ENCODE measurements around the gene LCOR.
"Not testable (repeated sequence)": the region's sequence is repeated elsewhere in the genome, so short reads cannot be mapped to it uniquely, and the experiment has no call there.

LCOR gene

GRCh38 chr10:96943161-96943560, 111.1 kb downstream of the LCOR start:
- not testable (repeated sequence) for H3K9me3 ChIP-seq (ENCODE audit: low read length); H3K4me1 ChIP-seq (ENCODE audit: insufficient read depth, low read length); H2AFZ ChIP-seq (ENCODE audit: low read depth, low read length); H3K36me3 ChIP-seq (ENCODE audit: insufficient read depth, low read length); H3K27me3 ChIP-seq (ENCODE audit: insufficient read depth, low read length); H3K4me3 ChIP-seq (ENCODE audit: low read length)

- Histone ChIP-seq H3K9me3 (ENCODE audit: low read length) (no peaks in the 10 kb centered on the region), H3K36me3 (ENCODE audit: insufficient read depth, low read length) (peaks cover 25% of the 10 kb centered on the region), H2AFZ (ENCODE audit: low read depth, low read length) (no peak overlapping the region), H3K27me3 (ENCODE audit: insufficient read depth, low read length) (no peaks in the 10 kb centered on the region), H3K4me3 (ENCODE audit: low read length) (no peak overlapping the region), H3K4me1 (ENCODE audit: insufficient read depth, low read length) (no peaks in the 10 kb centered on the region)
These were observed 114.9 kb downstream of the LCOR start for GRCh38 chr10:96947036-96947435.

DNA sequence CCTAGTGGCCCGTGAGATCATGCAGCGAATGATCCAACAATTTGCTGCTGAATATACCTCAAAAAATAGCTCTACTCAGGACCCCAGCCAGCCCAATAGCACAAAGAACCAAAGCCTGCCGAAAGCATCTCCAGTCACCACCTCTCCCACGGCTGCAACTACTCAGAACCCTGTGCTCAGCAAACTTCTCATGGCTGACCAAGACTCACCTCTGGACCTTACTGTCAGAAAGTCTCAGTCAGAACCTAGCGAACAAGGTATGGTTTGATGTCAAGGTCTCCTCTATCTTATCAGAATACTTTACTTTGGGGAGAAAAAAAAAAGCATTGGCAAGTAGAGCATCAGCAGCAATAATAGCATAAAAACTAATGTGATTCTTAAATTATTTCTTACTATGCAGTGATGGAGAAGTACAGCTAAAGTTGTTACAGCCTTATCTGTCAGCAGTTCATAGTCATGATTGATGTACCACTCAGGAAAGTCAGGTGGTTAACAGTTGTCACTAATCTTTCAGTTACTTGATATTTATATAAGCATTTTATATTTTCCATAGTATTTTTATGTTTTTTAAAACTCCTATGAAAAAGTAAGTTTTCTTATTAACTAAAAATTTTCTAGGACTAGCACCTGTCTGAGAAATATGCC, 117.1 kb downstream of the LCOR start:
- H2AFZ ChIP-seq (ENCODE audit: low read depth, low read length) = no peak overlapping the region
- no peaks in the 10 kb centered on the region for H3K9me3 ChIP-seq (ENCODE audit: low read length)
- no peak overlapping the region for H3K4me3 ChIP-seq (ENCODE audit: low read length)
- no peaks in the 10 kb centered on the region for H3K4me1 ChIP-seq (ENCODE audit: insufficient read depth, low read length)
- peaks cover 42% of the 10 kb centered on the region for H3K36me3 ChIP-seq (ENCODE audit: insufficient read depth, low read length)
- no peaks in the 10 kb centered on the region for H3K27me3 ChIP-seq (ENCODE audit: insufficient read depth, low read length)

DNA sequence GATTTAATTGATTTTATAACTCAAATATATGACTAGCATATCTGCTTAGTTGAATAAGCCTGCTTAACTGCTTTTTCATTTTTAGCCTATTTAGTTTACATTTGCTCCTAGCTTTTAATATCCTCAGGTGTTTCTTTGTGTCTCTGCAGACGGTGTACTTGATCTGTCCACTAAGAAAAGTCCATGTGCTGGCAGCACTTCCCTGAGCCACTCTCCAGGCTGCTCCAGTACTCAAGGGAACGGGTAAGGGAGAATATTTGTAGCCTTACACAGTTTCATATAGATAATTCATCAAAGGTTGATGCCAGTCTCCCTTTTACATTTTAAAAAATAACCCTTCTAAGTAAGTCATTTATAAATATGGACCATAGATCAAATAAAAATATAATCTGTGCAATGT, 119.9 kb downstream of the LCOR start:
- H3K36me3 ChIP-seq (ENCODE audit: insufficient read depth, low read length) = peaks cover 64% of the 10 kb centered on the region
- no peak overlapping the region for H3K4me3 ChIP-seq (ENCODE audit: low read length)
- H3K9me3 ChIP-seq (ENCODE audit: low read length) = no peaks in the 10 kb centered on the region
- no peak overlapping the region for H2AFZ ChIP-seq (ENCODE audit: low read depth, low read length)
- no peaks in the 10 kb centered on the region for H3K4me1 ChIP-seq (ENCODE audit: insufficient read depth, low read length)
- no peaks in the 10 kb centered on the region for H3K27me3 ChIP-seq (ENCODE audit: insufficient read depth, low read length)

DNA sequence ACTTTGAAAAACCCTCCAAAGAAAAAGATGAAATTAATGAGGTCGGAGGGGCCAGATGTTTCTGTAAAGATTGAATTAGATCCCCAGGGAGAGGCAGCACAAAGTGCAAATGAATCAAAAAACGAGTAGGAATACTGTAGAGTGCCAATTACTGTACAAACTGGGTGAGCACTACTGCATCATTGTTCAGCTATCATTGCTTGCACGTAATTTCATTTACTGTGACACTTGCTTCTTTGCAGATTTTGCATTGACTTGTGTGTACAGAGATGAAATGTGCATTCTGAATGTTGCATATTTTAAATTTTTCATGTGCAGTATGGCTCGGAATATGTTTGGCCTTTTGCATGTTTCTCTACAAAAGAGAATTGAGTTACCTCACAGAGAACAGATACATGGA, 123.7 kb downstream of the LCOR start:
- Histone ChIP-seq H2AFZ (ENCODE audit: low read depth, low read length) (no peak overlapping the region), H3K9me3 (ENCODE audit: low read length) (no peaks in the 10 kb centered on the region), H3K36me3 (ENCODE audit: insufficient read depth, low read length) (peaks cover 66% of the 10 kb centered on the region), H3K27me3 (ENCODE audit: insufficient read depth, low read length) (no peaks in the 10 kb centered on the region), H3K4me1 (ENCODE audit: insufficient read depth, low read length) (no peaks in the 10 kb centered on the region), H3K4me3 (ENCODE audit: low read length) (no peak overlapping the region)

DNA sequence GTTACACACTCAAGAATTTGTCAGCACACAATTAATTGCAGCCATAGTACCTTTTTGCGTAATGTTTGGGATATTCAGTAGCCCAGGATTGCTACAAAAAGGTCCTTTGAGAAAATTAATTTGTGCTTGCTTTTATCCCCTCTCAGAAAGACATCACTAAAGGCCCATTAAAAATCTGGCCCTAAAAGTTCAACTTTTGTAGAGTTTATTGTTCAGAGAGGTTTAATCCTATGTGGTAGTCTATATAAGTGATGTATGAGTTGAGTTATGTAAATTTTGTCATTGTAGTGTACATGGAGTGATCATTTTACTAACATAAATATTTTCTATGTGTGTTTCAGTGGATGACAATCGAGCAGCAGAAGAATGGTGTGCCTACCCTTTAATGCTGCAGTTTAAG, 126.0 kb downstream of the LCOR start:
- H3K4me1 ChIP-seq (ENCODE audit: insufficient read depth, low read length) = no peaks in the 10 kb centered on the region
- H3K4me3 ChIP-seq (ENCODE audit: low read length) = no peak overlapping the region
- no peaks in the 10 kb centered on the region for H3K27me3 ChIP-seq (ENCODE audit: insufficient read depth, low read length)
- no peak overlapping the region for H2AFZ ChIP-seq (ENCODE audit: low read depth, low read length)
- H3K36me3 ChIP-seq (ENCODE audit: insufficient read depth, low read length) = peaks cover 51% of the 10 kb centered on the region
- H3K9me3 ChIP-seq (ENCODE audit: low read length) = no peaks in the 10 kb centered on the region

DNA sequence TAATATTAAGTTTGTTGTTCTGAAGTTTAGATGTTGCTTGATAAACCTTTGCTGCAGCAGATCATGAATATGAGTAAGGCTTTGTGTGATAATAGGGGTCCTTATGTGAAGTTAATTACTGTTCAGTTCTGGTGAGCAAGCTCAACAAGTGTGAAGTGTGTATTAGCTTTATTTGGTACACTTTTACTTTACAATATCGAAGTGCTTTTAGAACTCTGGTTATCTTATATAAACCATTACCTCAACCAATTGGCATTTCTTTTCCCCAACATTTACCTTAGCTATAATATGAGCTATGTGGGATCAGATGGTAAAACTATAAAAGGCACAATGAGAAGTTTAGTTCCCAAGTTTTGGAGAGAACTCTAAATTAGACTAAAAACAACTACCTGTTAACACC, 127.6 kb downstream of the LCOR start:
- Histone ChIP-seq H3K9me3 (ENCODE audit: low read length) (no peaks in the 10 kb centered on the region), H3K36me3 (ENCODE audit: insufficient read depth, low read length) (peaks cover 40% of the 10 kb centered on the region), H3K4me1 (ENCODE audit: insufficient read depth, low read length) (no peaks in the 10 kb centered on the region)

DNA sequence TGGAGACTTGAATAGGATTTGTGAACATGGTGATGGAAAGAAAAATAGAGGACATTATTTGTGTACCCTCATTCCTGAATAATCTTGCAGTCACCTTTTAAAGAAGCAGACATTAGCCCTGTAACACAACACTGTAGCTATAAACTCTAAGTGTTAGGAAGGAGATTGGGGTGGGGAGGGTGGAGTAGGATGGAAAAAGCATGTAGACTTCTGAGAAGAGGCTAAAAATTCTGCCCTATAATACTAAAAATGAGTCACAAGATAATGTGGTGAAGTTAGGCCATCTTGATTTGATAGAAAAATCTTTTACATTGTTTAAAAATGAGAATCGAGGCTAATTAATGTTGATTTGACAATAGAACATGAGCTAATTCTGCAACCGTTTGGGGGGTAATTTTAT, 128.8 kb downstream of the LCOR start:
- Histone ChIP-seq H3K27me3 (ENCODE audit: insufficient read depth, low read length) (no peaks in the 10 kb centered on the region), H2AFZ (ENCODE audit: low read depth, low read length) (no peak overlapping the region), H3K36me3 (ENCODE audit: insufficient read depth, low read length) (peaks cover 28% of the 10 kb centered on the region), H3K4me3 (ENCODE audit: low read length) (no peak overlapping the region), H3K9me3 (ENCODE audit: low read length) (no peaks in the 10 kb centered on the region), H3K4me1 (ENCODE audit: insufficient read depth, low read length) (no peaks in the 10 kb centered on the region)

More for the DNA sequence above, 127.6 kb downstream of the LCOR start:
- no peak overlapping the region for H3K4me3 ChIP-seq (ENCODE audit: low read length)
- no peaks in the 10 kb centered on the region for H3K27me3 ChIP-seq (ENCODE audit: insufficient read depth, low read length)
- no peak overlapping the region for H2AFZ ChIP-seq (ENCODE audit: low read depth, low read length)

- H3K27me3 ChIP-seq (ENCODE audit: insufficient read depth, low read length) = no peaks in the 10 kb centered on the region
- H3K36me3 ChIP-seq (ENCODE audit: insufficient read depth, low read length) = peaks cover 8% of the 10 kb centered on the region
- H3K4me1 ChIP-seq (ENCODE audit: insufficient read depth, low read length) = no peaks in the 10 kb centered on the region
- H3K4me3 ChIP-seq (ENCODE audit: low read length) = no peak overlapping the region
- no peaks in the 10 kb centered on the region for H3K9me3 ChIP-seq (ENCODE audit: low read length)
- no peak overlapping the region for H2AFZ ChIP-seq (ENCODE audit: low read depth, low read length)
These were observed 132.0 kb downstream of the LCOR start for GRCh38 chr10:96964131-96964530.

GRCh38 chr10:96967847-96968246, 135.7 kb downstream of the LCOR start:
- H3K4me3 ChIP-seq (ENCODE audit: low read length) = no peak overlapping the region
- no peaks in the 10 kb centered on the region for H3K27me3 ChIP-seq (ENCODE audit: insufficient read depth, low read length)
- H2AFZ ChIP-seq (ENCODE audit: low read depth, low read length) = no peak overlapping the region
- H3K9me3 ChIP-seq (ENCODE audit: low read length) = no peaks in the 10 kb centered on the region
- H3K4me1 ChIP-seq (ENCODE audit: insufficient read depth, low read length) = peaks cover 14% of the 10 kb centered on the region
- H3K36me3 ChIP-seq (ENCODE audit: insufficient read depth, low read length) = no peaks in the 10 kb centered on the region

GRCh38 chr10:96968682-96969423, 136.8 kb downstream of the LCOR start:
- H3K4me3 ChIP-seq (ENCODE audit: low read length) = no peak overlapping the region
- H3K27me3 ChIP-seq (ENCODE audit: insufficient read depth, low read length) = no peaks in the 10 kb centered on the region
- peaks cover 14% of the 10 kb centered on the region for H3K4me1 ChIP-seq (ENCODE audit: insufficient read depth, low read length)
- no peaks in the 10 kb centered on the region for H3K9me3 ChIP-seq (ENCODE audit: low read length)
- no peaks in the 10 kb centered on the region for H3K36me3 ChIP-seq (ENCODE audit: insufficient read depth, low read length)
- no peak overlapping the region for H2AFZ ChIP-seq (ENCODE audit: low read depth, low read length)

GRCh38 chr10:96971324-96971723, 139.2 kb downstream of the LCOR start:
- Histone ChIP-seq H3K4me3 (ENCODE audit: low read length) (no peak overlapping the region), H3K9me3 (ENCODE audit: low read length) (no peaks in the 10 kb centered on the region), H2AFZ (ENCODE audit: low read depth, low read length) (no peak overlapping the region), H3K27me3 (ENCODE audit: insufficient read depth, low read length) (no peaks in the 10 kb centered on the region), H3K36me3 (ENCODE audit: insufficient read depth, low read length) (no peaks in the 10 kb centered on the region), H3K4me1 (ENCODE audit: insufficient read depth, low read length) (peaks cover 14% of the 10 kb centered on the region)

- Histone ChIP-seq H3K9me3 (ENCODE audit: low read length) (no peaks in the 10 kb centered on the region), H3K36me3 (ENCODE audit: insufficient read depth, low read length) (no peaks in the 10 kb centered on the region), H3K27me3 (ENCODE audit: insufficient read depth, low read length) (no peaks in the 10 kb centered on the region), H2AFZ (ENCODE audit: low read depth, low read length) (no peak overlapping the region), H3K4me1 (ENCODE audit: insufficient read depth, low read length) (peaks cover 14% of the 10 kb centered on the region), H3K4me3 (ENCODE audit: low read length) (no peak overlapping the region)
These were observed 140.2 kb downstream of the LCOR start for GRCh38 chr10:96972264-96972663.
